Upper lobe of left lung (tissue), 4 donors: ENCODE results near the gene SWAP70.

Source experiments
- CTCF ChIP-seq, 6 experiments: fragments of 450-650 bp in 4 of 6; fragments of 200-600 bp in 2 of 6; sonication (generic) in 2 of 6; IDR thresholded peaks; one replicate each; pipeline ENCODE4 v1.5.1; 2016 to 2019; ENCODE audit warnings: antibody characterized with exemption in 6 of 6
- POLR2A ChIP-seq, 4 donors: fragments of 450-650 bp; IDR thresholded peaks; one replicate each; pipeline ENCODE4 v1.5.1; 2016 to 2017; ENCODE audit warnings: antibody characterized with exemption in 4 of 4, mild to moderate bottlenecking in 2 of 4

- TF ChIP-seq CTCF (IDR thresholded peaks at IDR 0.05) (no peak), POLR2A (IDR thresholded peaks at IDR 0.05) (no peak)
These were observed 34.8 kb upstream of the SWAP70 start for GRCh38 chr11:9629064-9629463.
